Uterus (tissue), 4 donors: Measurements from ENCODE around the gene LGALS12. TPM values are rescaled to one million over a fixed set of nuclear protein-coding genes. Genes with fewer than 3 reads are reported as not detected.

ENCODE experiments used
- DNase-seq, 2 donors: peaks; one replicate each; pipeline ENCODE4 v3.0.0-alpha.2; 2019 to 2020
- H3K27ac ChIP-seq, 2 donors: fragments of 200-600 bp; sonication (generic); 1 replicate in 1 of 2; 2 replicates in 1 of 2; pipeline ENCODE4 v1.5.1; 2016 to 2018
- H3K27me3 ChIP-seq, 2 donors: fragments of 200-600 bp; sonication (generic); one replicate each; pipeline ENCODE4 v1.5.1; 2018 to 2019; ENCODE audit warnings: control low read depth in 1 of 2
- H3K36me3 ChIP-seq, 2 donors: fragments of 200-600 bp; sonication (generic); one replicate each; pipeline ENCODE4 v1.5.1; 2019; ENCODE audit warnings: control low read depth in 1 of 2
- H3K4me1 ChIP-seq, 2 donors: fragments of 200-600 bp; sonication (generic); one replicate each; pipeline ENCODE4 v1.5.1; 2018 to 2019; ENCODE audit warnings: control low read depth in 1 of 2
- H3K4me3 ChIP-seq, 2 donors: fragments of 200-600 bp; sonication (generic); 1 replicate in 1 of 2; 2 replicates in 1 of 2; pipeline ENCODE4 v1.5.1; 2018 to 2019; ENCODE audit warnings: mild to moderate bottlenecking in 1 of 2
- H3K9me3 ChIP-seq, 2 donors: fragments of 200-600 bp; sonication (generic); one replicate each; pipeline ENCODE4 v1.5.1; 2019; ENCODE audit warnings: control low read depth in 1 of 2
- POLR2A ChIP-seq, 2 donors: fragments of 450-650 bp; IDR thresholded peaks; one replicate each; pipeline ENCODE4 v1.6.1; 2016; ENCODE audit warnings: antibody characterized with exemption in 2 of 2, mild to moderate bottlenecking in 1 of 2, moderate library complexity in 1 of 2
- intact Hi-C: fragments of 100-400 bp; cut with DNase I; formaldehyde crosslinking; loops from one replicate; pipeline ENCODE4 v1.15.1; 2023; ENCODE audit warnings: low total_unique reads
- total RNA-seq, 4 donors: library from RNA; depleted of rRNA in 3 of 4; stranded (reverse); fragments of >200 nt in 3 of 4; gene quantifications; one replicate each; pipeline versions ENCODE4 v1.1.0 to v1.2.4, GENCODE V29; 2014 to 2023
- TF ChIP-seq, protein P1 (sequence below), 4 experiments: fragments of 200-600 bp in 2 of 4; fragments of 450-650 bp in 2 of 4; sonication (generic) in 2 of 4; IDR thresholded peaks; one replicate each; pipeline ENCODE4 v1.5.1; 2016 to 2019; ENCODE audit warnings: antibody characterized with exemption in 4 of 4, mild to moderate bottlenecking in 2 of 4, moderate library complexity in 1 of 4
- donor health status: DM: yes; HTN: yes; CAD: no.

Gene LGALS12
- total RNA-seq, 4 donors from 2014 or later: not detected

- DNase-seq: no peak
- Histone ChIP-seq H3K9me3 (no peaks in the 10 kb centered on the region), H3K27me3 (no peaks in the 10 kb centered on the region), H3K4me1 (peaks cover 0 to 6% of the 10 kb centered on the region in 2 donors), H3K36me3 (no peaks in the 10 kb centered on the region), H3K27ac (no peak overlapping the region), H3K4me3 (no peak overlapping the region)
- TF ChIP-seq, protein P1, sequence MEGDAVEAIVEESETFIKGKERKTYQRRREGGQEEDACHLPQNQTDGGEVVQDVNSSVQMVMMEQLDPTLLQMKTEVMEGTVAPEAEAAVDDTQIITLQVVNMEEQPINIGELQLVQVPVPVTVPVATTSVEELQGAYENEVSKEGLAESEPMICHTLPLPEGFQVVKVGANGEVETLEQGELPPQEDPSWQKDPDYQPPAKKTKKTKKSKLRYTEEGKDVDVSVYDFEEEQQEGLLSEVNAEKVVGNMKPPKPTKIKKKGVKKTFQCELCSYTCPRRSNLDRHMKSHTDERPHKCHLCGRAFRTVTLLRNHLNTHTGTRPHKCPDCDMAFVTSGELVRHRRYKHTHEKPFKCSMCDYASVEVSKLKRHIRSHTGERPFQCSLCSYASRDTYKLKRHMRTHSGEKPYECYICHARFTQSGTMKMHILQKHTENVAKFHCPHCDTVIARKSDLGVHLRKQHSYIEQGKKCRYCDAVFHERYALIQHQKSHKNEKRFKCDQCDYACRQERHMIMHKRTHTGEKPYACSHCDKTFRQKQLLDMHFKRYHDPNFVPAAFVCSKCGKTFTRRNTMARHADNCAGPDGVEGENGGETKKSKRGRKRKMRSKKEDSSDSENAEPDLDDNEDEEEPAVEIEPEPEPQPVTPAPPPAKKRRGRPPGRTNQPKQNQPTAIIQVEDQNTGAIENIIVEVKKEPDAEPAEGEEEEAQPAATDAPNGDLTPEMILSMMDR (IDR thresholded peaks at IDR 0.05): no peak
- TF ChIP-seq POLR2A (IDR thresholded peaks at IDR 0.05): no peak
- intact Hi-C loops: no loop called here
These were observed 12.8 kb upstream of the LGALS12 start for GRCh38 chr11:63493127-63493526.

GRCh38 chr11:63494975-63495374 is 10.9 kb upstream of the LGALS12 start:
- no peak overlapping the region for H3K27ac ChIP-seq
- TF ChIP-seq, protein P1 (IDR thresholded peaks at IDR 0.05): no peak
- TF ChIP-seq POLR2A (IDR thresholded peaks at IDR 0.05): no peak
- DNase-seq: no peak
- H3K4me1 ChIP-seq: peaks cover 0 to 6% of the 10 kb centered on the region in 2 donors
- no peaks in the 10 kb centered on the region for H3K27me3 ChIP-seq
- H3K4me3 ChIP-seq: no peak overlapping the region
- intact Hi-C loops: no loop called here
- no peaks in the 10 kb centered on the region for H3K36me3 ChIP-seq
- H3K9me3 ChIP-seq: peaks cover 0 to 3% of the 10 kb centered on the region in 2 donors

DNA sequence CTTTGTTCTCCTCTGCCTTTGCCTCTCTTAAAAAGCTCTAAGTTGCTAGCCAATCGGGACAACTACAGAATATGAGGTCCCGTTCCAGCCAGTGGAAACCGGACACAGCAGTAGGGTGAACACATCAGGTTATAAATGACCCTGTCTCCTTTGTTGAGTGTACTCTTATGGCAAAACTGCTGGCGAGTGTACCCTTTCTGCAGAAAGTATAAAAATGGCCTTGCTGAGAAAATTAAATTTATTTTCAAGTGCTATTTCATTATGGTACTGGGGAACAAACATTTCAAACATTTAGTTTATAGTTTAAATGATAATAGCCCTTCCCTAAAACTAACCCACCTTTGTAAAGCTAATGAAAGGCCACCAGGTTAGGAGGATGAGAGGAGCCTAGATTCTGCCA is 6.0 kb upstream of the LGALS12 start:
- H3K4me3 ChIP-seq: no peak overlapping the region
- DNase-seq: no peak
- H3K27me3 ChIP-seq: no peaks in the 10 kb centered on the region
- H3K9me3 ChIP-seq: peaks cover 0 to 7% of the 10 kb centered on the region in 2 donors
- TF ChIP-seq POLR2A (IDR thresholded peaks at IDR 0.05): no peak
- TF ChIP-seq, protein P1 (IDR thresholded peaks at IDR 0.05): no peak
- no peaks in the 10 kb centered on the region for H3K36me3 ChIP-seq
- intact Hi-C loops: no loop called here
- no peaks in the 10 kb centered on the region for H3K4me1 ChIP-seq
- H3K27ac ChIP-seq: no peak overlapping the region

- intact Hi-C loops: no loop called here
- Histone ChIP-seq H3K9me3 (peaks cover 0 to 7% of the 10 kb centered on the region in 2 donors), H3K4me3 (no peak overlapping the region), H3K27me3 (no peaks in the 10 kb centered on the region), H3K27ac (no peak overlapping the region), H3K4me1 (no peaks in the 10 kb centered on the region), H3K36me3 (no peaks in the 10 kb centered on the region)
- no peak for DNase-seq
- no peak for TF ChIP-seq POLR2A (IDR thresholded peaks at IDR 0.05)
- TF ChIP-seq, protein P1 (IDR thresholded peaks at IDR 0.05): no peak
These were observed 4.6 kb upstream of the LGALS12 start for GRCh38 chr11:63501236-63501635.

DNA sequence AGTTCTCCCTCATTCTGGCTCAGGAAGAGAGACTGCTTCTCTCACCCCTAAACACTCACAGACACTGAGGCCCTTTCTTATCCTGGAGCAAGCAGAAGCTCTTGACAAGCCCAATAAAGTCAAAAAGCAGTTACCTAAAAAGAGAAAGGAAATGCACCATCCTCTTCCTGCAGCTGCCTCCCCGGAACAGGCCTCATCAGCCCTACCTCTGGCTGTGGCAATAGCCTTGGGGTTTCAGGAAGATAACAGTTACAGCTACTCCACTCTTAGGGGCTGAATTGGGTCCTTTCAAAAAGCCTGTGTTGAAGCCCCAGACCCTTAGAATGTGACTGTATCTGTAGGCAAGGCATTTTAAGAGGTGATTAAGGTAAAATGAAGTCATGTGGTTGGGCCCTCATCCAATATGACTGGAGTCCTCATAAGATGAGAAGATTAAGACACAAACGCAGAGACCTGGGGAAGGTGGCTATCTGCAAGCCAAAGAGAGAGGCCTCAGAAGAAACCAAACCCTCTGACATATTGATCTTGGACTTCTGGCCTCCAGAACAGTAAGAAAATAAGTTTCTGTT is 3.5 kb upstream of the LGALS12 start:
- H3K36me3 ChIP-seq: no peaks in the 10 kb centered on the region
- intact Hi-C loops: no loop called here
- H3K27ac ChIP-seq: no peak overlapping the region
- H3K4me1 ChIP-seq: no peaks in the 10 kb centered on the region
- H3K9me3 ChIP-seq: peaks cover 0 to 7% of the 10 kb centered on the region in 2 donors
- no peaks in the 10 kb centered on the region for H3K27me3 ChIP-seq
- TF ChIP-seq, protein P1 (IDR thresholded peaks at IDR 0.05): no peak
- TF ChIP-seq POLR2A (IDR thresholded peaks at IDR 0.05): no peak
- DNase-seq: no peak
- no peak overlapping the region for H3K4me3 ChIP-seq
